SIG-M5 treated with dmso at 0.1 percent for 504 hours (cell line): ENCODE measurements around the gene SIGLEC8.
"Not testable (repeated sequence)": the region's sequence is repeated elsewhere in the genome, so short reads cannot be mapped to it uniquely, and the experiment has no call there.

Experiments used
- DNase-seq: peaks from one replicate; lab custom pipeline; 2025; ENCODE audit not compliant: unreplicated experiment; lab: John Stamatoyannopoulos, UW

SIGLEC8 gene

DNA sequence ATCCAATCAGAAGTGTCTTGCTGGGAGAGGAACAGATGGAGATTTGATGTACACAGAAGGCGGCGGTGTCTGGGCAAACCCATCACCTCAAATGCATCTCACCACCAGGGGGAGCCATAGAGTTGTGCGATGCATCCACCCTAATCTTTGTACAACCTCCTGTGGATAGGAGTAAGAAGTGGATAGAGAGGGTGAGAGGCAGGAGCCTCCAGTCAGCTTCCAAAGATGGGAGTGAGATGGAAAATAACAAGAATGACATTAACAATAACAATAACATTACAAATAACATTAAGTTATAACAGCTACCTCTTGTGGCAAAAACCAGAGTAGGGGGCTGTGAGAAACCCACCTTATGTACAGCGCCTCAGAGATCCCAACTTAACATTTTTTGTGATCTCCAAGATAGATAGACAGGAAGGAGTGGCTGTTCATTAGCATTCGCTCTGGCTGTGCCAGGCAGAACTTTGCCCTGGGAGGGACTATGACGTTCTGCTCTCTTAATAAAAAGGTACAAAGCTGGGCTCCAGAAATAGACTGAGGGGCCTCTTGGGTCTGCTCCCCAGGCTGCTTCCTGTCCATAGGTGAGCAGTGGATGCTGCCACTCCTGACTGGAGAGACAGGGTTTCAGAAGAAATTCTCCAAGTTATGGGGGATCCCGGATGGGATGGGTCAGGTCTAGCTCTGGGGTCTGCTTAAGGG lies 14.9 kb upstream of the SIGLEC8 start:
- DNase-seq: peak; percentile 67

DNA sequence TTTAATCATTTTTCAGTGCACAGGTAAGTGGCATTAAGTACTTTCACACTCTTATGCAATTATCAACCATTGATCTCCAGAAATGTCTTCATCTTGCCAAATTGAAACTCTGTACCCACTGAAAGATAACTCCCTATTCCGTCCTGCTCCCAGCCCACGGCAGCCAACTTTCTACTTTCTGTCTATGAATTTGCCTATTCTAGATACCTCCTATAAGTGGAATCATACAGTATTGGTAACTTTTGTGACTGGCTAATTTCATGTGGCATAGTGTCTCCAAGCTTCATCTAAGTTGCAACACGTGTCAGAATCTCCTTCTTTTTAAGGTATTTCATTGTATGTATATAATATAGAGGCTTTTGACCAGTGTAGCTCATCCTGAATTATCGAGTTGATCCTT lies 14.4 kb upstream of the SIGLEC8 start:
- DNase-seq: no peak

- DNase-seq: no peak
These were observed 13.3 kb upstream of the SIGLEC8 start for GRCh38 chr19:51471527-51471926.

DNA sequence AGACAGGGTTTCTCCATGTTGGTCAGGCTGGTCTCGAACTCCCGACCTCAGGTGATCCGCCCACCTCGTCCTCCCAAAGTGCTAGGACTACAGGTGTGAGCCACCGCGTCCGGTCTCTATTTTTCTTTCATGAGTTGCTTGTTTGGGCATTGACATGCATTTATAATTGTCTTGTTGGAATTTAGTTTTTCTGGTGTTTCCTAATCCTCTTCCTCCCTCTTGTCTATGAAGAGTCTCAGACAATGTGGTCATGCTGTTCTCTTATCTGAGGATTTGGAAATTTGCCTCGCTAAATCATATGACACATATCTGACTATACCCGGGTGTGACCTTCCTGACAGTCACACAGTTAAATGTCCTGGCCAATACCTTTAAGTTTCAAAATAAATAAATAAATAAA lies 12.7 kb upstream of the SIGLEC8 start:
- DNase-seq: no peak

DNA sequence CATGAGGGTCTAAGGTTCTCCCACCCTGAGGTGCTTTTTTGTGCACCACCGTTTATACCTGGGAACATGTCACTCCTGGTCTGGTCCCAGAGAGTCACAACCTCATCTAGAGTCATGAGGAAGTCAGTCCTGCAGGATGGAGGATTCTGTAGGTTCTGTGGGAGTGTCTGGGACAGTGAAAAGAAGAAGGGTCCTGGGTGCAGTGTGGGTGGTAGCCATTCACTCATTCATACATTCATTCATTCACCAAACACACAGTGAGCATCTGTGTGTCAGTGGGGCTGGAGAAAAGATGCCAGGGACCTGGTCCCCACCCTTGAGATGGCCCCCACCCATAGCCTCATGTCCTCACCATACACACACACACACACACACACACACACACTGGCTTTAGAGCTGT lies 11.4 kb upstream of the SIGLEC8 start:
- DNase-seq: no peak

DNA sequence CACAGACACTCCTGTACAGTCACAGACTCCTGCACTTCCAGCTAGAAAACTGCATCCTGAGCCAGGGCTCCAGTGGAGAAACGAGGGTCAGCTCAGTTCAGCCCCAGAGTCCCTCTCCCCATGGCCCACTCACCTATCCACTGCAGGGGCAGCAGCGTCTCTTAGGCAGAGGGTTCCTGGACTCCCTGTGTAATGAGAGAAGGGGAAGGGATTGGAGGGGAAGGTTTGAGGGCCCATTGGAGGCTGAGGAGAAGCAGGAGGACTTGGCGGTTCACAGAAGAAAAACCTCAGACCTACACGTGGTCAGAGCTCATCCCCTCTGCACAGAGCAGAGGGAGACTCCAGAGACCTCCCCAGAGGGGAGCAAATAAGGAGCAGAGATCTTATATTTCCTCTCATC lies 10.9 kb upstream of the SIGLEC8 start:
- DNase-seq: no peak

DNA sequence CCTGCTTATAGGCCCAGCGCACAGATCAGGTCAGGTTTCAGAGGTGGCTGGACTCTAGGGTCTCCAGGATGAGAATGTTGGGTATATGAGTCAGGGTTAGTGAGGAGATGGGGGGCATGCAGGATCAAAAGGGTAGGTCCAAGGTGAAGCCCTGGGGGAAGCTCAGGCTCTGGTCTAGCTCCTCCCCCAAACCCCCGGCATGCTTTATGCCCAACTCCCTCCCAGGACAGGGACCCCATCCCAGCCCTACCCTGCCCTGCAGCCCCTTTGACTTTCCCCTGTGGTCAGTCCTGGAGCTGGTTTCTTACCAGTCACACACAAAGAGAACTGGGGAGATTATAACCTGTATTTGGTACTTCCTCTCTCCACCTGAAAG lies 10.3 kb upstream of the SIGLEC8 start:
- no peak for DNase-seq

GRCh38 chr19:51467864-51468544 lies 9.8 kb upstream of the SIGLEC8 start:
- DNase-seq: no peak

- DNase-seq: no peak
These were observed 8.5 kb upstream of the SIGLEC8 start for GRCh38 chr19:51466723-51467122.

DNA sequence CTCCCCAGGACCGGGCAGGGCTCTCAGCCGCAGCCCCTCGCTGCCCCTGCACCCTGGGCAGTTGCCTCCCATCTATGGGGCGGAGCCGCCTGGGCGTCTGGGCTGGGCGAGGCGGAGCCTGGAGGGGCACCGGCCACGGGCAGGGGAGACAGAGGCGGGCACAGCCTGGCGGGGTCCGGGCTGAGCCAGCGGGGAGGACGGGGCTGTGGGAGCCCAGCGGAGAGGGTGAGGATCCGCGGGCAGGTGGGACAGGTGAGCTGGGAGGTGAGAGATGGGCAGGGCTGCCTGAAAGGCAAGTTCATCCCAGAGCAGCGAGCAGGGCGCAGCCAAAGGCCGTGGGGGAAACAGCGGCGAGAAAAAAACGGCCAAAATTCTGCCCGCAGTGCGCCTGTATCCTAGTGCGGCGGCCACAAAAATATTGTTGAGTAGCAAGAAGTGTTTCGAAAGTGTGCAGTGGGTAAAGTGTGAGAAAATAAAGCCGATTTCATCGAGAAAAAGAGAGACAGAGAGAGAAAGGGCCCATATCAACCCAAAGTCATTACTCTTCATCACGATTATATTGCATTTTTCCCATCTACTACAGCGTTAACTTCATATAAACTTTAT lies 5.8 kb upstream of the SIGLEC8 start:
- DNase-seq: not testable (repeated sequence)

DNA sequence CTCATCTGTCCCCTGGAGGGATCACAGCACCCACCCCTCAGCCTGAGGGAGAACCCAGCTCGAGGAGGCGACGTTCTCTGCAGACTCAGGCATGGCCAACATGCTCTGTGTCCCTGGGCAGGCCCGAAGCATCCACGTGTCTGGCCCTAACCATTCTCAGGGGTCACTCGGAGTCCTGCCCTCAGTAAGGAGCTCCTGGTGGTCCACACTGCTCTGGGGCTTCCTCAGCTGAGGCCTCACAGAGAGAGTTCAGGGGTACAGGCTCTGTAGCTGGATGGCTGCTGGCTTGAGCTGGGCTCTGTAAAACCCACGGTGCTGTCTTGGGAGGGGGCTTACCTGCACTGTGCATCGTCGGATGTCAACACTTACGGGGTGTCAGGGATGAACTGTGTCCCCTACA lies 4.4 kb upstream of the SIGLEC8 start:
- DNase-seq: no peak

GRCh38 chr19:51462276-51462675 lies 4.0 kb upstream of the SIGLEC8 start:
- DNase-seq: no peak

- no peak for DNase-seq
These were observed 3.5 kb upstream of the SIGLEC8 start for GRCh38 chr19:51461723-51462161.

DNA sequence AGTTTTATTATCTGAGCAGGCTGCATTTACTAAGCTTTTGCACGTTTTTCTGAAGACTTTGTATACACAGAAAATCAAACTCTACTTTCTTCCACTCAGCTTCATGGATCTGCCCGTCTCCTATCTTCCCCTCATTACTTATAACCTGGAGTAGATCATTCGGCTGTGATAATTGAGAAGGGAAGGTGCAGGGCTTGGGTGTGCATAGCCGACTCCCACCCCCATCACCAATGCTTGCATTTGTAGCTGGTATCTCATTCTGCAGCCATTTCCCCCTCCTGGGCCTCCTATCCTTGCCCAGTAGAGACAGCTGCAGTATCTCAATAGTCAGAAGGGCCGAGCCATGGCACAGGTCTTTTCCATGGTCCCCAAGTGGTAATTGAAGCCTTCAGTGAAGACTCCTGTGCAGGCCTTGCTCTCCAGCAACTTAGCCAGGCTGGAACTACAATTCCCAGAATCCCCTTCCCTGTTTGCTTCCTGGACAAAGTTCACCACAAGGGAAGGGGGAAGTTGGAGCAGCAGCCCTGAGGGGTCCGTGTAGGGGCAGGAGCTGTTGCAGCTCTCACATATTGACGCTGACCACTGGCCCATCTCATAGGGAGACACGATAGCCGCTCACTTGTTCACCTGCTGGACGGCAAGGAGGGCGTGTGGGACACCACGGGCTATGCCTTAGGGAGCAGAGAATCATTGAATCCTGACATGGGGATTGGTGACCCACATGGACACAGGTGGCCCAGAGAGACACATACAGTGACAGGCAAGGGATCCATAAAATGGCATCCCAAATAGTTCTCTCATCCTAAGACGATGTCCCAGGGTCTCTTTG lies 2.1 kb upstream of the SIGLEC8 start:
- DNase-seq: no peak

- no peak for DNase-seq
These were observed 748 bp upstream of the SIGLEC8 start for GRCh38 chr19:51458899-51459505.

GRCh38 chr19:51457351-51458013 lies 772 bp downstream of the SIGLEC8 start:
- DNase-seq: no peak

DNA sequence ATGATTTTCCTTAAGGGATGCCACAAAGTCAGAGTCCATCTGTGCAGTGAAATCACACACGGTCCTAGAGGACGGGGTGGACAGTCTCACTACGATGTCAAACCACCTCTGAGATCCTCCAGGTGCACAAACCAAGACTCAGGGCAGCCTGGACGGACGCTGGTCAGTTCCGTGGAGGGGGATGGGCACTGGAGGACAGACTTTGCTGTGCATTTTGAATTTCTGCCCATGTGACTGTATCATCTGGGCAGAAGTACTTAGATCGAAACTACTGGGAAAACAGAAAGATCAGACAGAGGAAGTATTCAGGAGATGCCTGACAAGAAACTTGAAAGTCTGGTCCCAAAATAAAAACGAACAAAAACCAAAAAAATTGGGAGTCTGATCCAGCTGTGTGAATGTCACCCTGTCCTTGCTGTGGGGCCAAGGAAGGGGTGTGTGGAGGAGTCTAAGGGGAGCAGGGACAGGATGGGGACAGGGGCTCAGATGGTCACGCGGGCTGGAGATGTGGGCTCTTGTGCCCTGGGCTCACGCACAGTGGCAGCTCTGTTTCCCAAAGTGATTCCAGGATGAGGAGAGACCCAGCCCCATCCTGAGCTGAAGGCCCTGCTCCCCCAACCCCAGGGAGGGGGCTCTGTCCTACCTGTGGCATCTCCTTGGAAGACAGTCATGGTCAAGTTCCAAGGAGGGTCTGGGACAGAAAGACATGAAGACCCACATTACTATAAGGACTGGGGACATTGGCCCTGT lies 1.5 kb downstream of the SIGLEC8 start:
- DNase-seq: no peak

DNA sequence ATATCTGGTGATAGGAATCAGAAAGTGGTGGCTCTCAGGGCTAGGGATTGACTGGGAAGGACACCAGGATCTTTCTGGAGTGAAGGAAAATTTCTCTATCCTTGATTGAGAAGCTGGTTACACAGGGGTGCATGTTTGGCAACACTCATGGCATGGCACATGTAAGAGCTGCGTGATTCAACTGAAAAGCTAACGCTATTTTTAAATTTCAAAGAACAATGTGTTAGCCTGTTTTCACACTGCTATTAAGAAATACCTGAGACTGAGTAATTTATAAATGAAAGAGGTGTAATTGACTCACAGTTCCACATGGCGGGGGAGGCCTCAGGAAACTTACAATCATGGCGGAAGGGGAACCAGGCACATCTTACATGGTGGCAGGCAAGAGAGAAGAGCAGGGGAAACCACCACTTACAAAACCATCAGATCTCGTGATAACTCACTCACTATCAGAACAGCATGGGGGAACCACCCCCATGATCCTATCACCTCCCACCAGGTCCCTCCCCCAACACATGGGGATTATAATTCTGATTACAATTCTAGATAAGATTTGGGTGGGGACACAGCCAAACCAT lies 7.4 kb downstream of the SIGLEC8 start:
- DNase-seq: no peak

DNA sequence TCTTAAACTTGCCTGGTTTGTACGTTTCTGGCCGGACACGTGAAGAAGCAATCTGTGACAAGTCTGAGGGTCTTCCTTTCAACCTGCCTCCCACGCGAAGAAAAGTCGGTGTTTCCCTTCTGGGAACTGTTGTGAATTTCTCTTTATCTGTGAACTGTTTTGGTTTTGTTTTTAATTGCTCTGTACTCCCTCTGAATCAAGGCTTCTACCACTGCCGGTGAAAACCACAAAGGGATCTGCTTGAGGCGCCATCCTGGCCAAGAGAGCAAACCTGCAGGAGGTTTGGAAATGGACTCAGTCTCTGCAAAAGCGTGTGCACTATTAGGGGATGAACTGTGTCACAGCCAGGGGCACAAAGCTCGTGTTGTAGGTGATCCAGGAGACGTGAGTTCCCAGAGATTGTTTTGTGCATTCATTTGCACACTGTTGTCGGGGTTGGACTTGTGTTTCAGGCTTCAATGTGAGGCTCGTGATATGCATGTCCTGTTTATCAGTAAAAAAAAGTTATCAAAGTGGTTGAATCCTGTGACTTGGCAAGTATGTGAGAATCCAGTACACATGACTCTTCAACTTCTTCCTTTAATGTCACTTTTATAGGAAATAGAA lies 9.7 kb downstream of the SIGLEC8 start:
- DNase-seq: no peak
